Measurements from ENCODE around the gene KLF1.

GRCh38 chr19:12837225-12837624, 49.8 kb downstream of the KLF1 start:
- TF ChIP-seq CTCF (IDR thresholded peaks at IDR 0.05) = no peak
- no peak for TF ChIP-seq ZFX (IDR thresholded peaks at IDR 0.05; ENCODE audit: borderline replicate concordance)
